HCT116 (cell line): ENCODE data around the gene ERC1. TPM values are rescaled to one million over a fixed set of nuclear protein-coding genes. Genes with fewer than 3 reads are reported as not detected.
A peak's percentile ranks its signal among the peaks of the same experiment; 100 is the strongest.

Experiments
- ATAC-seq: fragments of 200-7000 bp; cut with Tn5 transposase; 2 replicates; pipeline ENCODE4 v1.9.1; 2020; ENCODE audit warnings: mild to moderate bottlenecking, moderate library complexity
- BruUV-seq: library from RNA; stranded (reverse); fragments of 400-500 nt; replicated peaks from 2 replicates; lab custom pipeline; 2021; lab: Mats Ljungman, UMichigan
- CTCF ChIA-PET: fragments of 300-600 bp; sonication (Branson Sonifier 250); formaldehyde crosslinking; loops from one replicate; lab custom pipeline; 2021; ENCODE audit warnings: antibody characterized with exemption; lab: Charles Lee
- POLR2A ChIA-PET: fragments of 300-600, 350-600 bp; sonication (Branson Sonifier 250); formaldehyde crosslinking; loops from one replicate; lab custom pipeline; 2021; ENCODE audit warnings: antibody characterized with exemption; lab: Charles Lee
- RAD21 ChIA-PET, 2 experiments: fragments of 300-600 bp; sonication (Branson Sonifier 250); formaldehyde crosslinking; loops; one replicate each; lab custom pipeline; 2023; ENCODE audit warnings: low total read pairs in 2 of 2; ENCODE audit not compliant: uncharacterized antibody in 2 of 2, unreplicated experiment in 2 of 2, low non-redundant PET in 1 of 2; lab: Charles Lee
- DNase-seq: peaks from one replicate; pipeline ENCODE4 v3.0.0-alpha.2; 2010; ENCODE audit warnings: low read depth, low spot score
- H2AFZ ChIP-seq: fragments of 200-600 bp; shearing (Covaris generic), sonication (generic); 2 replicates; pipeline ENCODE4 v1.6.1; 2017; ENCODE audit warnings: low read depth, mixed run types, mixed read lengths, antibody characterized with exemption, low read length; ENCODE audit not compliant: poor library complexity, severe bottlenecking
- H3K27ac ChIP-seq: 2 replicates; pipeline ENCODE4 v1.5.1; 2012; ENCODE audit warnings: low read depth, low read length
- H3K27me3 ChIP-seq: fragments of 200-600 bp; sonication (generic); 2 replicates; pipeline ENCODE4 v1.6.1; 2016; ENCODE audit warnings: mixed run types, low read length, mixed read lengths; ENCODE audit not compliant: insufficient read depth
- H3K36me3 ChIP-seq, 2 experiments: fragments of 200-500 bp in 1 of 2; fragments of 200-600 bp in 1 of 2; sonication (Bioruptor generic) in 1 of 2; sonication (generic) in 1 of 2; 2 replicates each; pipeline versions ENCODE4 v1.5.1 to v1.6.1; 2014 to 2016; ENCODE audit warnings: low read length in 2 of 2, inconsistent platforms in 1 of 2, mixed read lengths in 1 of 2, mixed run types in 1 of 2; ENCODE audit not compliant: insufficient read depth in 2 of 2, control insufficient read depth in 1 of 2
- H3K4me1 ChIP-seq, 2 experiments: fragments of 200-600 bp in 1 of 2; sonication (generic) in 1 of 2; 2 replicates each; pipeline versions ENCODE4 v1.5.1 to v1.6.1; 2012 to 2017; ENCODE audit warnings: low read length in 2 of 2, inconsistent platforms in 1 of 2, mild to moderate bottlenecking in 1 of 2, mixed read lengths in 1 of 2, mixed run types in 1 of 2, moderate library complexity in 1 of 2; ENCODE audit not compliant: insufficient read depth in 2 of 2, control insufficient read depth in 1 of 2
- H3K4me2 ChIP-seq: fragments of 200-600 bp; sonication (generic); 2 replicates; pipeline ENCODE4 v1.6.1; 2017; ENCODE audit warnings: mixed run types, low read length, mixed read lengths
- H3K4me3 ChIP-seq, 2 experiments: fragments of 200-600 bp in 1 of 2; sonication (generic) in 1 of 2; replicated peaks in 1 of 2; 2 replicates each; pipeline ENCODE4 v1.5.1; 2011 to 2016; ENCODE audit warnings: low read length in 2 of 2, control low read depth in 1 of 2, low read depth in 1 of 2, mild to moderate bottlenecking in 1 of 2, mixed read lengths in 1 of 2, mixed run types in 1 of 2
- H3K79me2 ChIP-seq: fragments of 200-600 bp; sonication (generic); 2 replicates; pipeline ENCODE4 v1.6.1; 2017; ENCODE audit warnings: mild to moderate bottlenecking, mixed run types, low read length, moderate library complexity, mixed read lengths; ENCODE audit not compliant: insufficient read depth
- H3K9ac ChIP-seq: fragments of 200-600 bp; sonication (generic); 2 replicates; pipeline ENCODE4 v1.6.1; 2016; ENCODE audit warnings: low read length, mixed read lengths
- H3K9me2 ChIP-seq: fragments of 200-600 bp; sonication (generic), shearing (Covaris generic); 2 replicates; pipeline ENCODE4 v1.6.1; 2017; ENCODE audit warnings: mixed run types, mild to moderate bottlenecking, moderate library complexity; ENCODE audit not compliant: insufficient read depth
- H3K9me3 ChIP-seq, 2 experiments: fragments of 200-500 bp in 1 of 2; fragments of 200-600 bp in 1 of 2; sonication (Bioruptor generic) in 1 of 2; sonication (generic) in 1 of 2; 2 replicates each; pipeline ENCODE4 v1.6.1; 2014 to 2017; ENCODE audit warnings: low read length in 2 of 2, mixed read lengths in 2 of 2, inconsistent platforms in 1 of 2, low read depth in 1 of 2, mild to moderate bottlenecking in 1 of 2, mixed run types in 1 of 2, moderate library complexity in 1 of 2; ENCODE audit not compliant: control insufficient read depth in 1 of 2, insufficient read depth in 1 of 2
- H4K20me1 ChIP-seq: fragments of 200-600 bp; sonication (generic), shearing (Covaris generic); 2 replicates; pipeline ENCODE4 v1.6.1; 2017; ENCODE audit warnings: mixed run types, mild to moderate bottlenecking, moderate library complexity; ENCODE audit not compliant: insufficient read depth
- POLR2AphosphoS5 ChIP-seq: IDR thresholded peaks from 2 replicates; pipeline ENCODE4 v1.6.1; 2011; ENCODE audit warnings: mild to moderate bottlenecking, low read depth, low read length, moderate library complexity
- SIN3A ChIP-seq: IDR thresholded peaks from 2 replicates; pipeline ENCODE4 v1.6.1; 2012; ENCODE audit warnings: low read depth
- SP1 ChIP-seq: IDR thresholded peaks from 2 replicates; pipeline ENCODE4 v1.6.1; 2012; ENCODE audit warnings: low read depth
- intact Hi-C: fragments of 100-400 bp; cut with micrococcal nuclease; formaldehyde crosslinking; loops from 2 replicates; pipeline ENCODE4 v1.10.0; 2022
- total RNA-seq: library from RNA; stranded (reverse); gene quantifications from one replicate; pipeline ENCODE4 v1.2.1, GENCODE V29; 2021; ENCODE audit not compliant: unreplicated experiment
- TF ChIP-seq, protein P1 (sequence below): IDR thresholded peaks from 2 replicates; pipeline ENCODE4 v1.6.1; 2012; ENCODE audit warnings: low read depth

ERC1 gene
- total RNA-seq, 1 experiment from 2014 or later: 41.9 TPM

DNA sequence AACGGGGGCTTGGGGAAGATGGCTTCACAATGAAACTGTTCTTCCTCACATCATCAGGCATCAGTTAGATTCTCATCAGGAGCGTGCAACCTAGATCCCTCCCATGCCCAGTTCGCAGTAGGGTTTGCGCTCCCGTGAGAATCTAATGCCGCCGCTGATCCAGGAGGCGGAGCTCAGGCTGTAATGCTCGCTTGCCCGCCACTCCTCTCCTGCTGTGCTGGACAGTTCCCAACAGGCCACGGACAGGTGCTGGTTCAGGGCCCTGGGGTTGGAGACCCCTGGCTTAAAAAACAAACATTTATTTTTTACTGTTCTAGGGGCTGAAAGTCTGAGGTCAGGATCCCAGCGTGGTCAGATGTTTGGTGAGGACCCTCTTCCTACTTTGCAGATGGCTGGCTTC lies 422.9 kb downstream of the ERC1 start:
- Histone ChIP-seq H3K27me3 (no peaks in the 10 kb centered on the region), H2AFZ (no peak overlapping the region), H3K4me3 (no peak overlapping the region), H3K27ac (no peak overlapping the region), H3K79me2 (no peaks in the 10 kb centered on the region), H3K4me1 (no peaks in the 10 kb centered on the region), H3K9me2 (no peaks in the 10 kb centered on the region), H4K20me1 (no peaks in the 10 kb centered on the region), H3K9me3 (no peaks in the 10 kb centered on the region), H3K9ac (no peak overlapping the region), H3K36me3 (no peaks in the 10 kb centered on the region), H3K4me2 (no peak overlapping the region)
- ATAC-seq (no peak), DNase-seq (no peak)
- ChIA-PET RAD21 (no interaction called here), POLR2A (no interaction called here), CTCF (no interaction called here)
- no TSS peak for BruUV-seq
- intact Hi-C loops: no loop called here
- TF ChIP-seq, protein P1, sequence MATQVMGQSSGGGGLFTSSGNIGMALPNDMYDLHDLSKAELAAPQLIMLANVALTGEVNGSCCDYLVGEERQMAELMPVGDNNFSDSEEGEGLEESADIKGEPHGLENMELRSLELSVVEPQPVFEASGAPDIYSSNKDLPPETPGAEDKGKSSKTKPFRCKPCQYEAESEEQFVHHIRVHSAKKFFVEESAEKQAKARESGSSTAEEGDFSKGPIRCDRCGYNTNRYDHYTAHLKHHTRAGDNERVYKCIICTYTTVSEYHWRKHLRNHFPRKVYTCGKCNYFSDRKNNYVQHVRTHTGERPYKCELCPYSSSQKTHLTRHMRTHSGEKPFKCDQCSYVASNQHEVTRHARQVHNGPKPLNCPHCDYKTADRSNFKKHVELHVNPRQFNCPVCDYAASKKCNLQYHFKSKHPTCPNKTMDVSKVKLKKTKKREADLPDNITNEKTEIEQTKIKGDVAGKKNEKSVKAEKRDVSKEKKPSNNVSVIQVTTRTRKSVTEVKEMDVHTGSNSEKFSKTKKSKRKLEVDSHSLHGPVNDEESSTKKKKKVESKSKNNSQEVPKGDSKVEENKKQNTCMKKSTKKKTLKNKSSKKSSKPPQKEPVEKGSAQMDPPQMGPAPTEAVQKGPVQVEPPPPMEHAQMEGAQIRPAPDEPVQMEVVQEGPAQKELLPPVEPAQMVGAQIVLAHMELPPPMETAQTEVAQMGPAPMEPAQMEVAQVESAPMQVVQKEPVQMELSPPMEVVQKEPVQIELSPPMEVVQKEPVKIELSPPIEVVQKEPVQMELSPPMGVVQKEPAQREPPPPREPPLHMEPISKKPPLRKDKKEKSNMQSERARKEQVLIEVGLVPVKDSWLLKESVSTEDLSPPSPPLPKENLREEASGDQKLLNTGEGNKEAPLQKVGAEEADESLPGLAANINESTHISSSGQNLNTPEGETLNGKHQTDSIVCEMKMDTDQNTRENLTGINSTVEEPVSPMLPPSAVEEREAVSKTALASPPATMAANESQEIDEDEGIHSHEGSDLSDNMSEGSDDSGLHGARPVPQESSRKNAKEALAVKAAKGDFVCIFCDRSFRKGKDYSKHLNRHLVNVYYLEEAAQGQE: peak; percentile 33
- no peak for TF ChIP-seq POLR2AphosphoS5

DNA sequence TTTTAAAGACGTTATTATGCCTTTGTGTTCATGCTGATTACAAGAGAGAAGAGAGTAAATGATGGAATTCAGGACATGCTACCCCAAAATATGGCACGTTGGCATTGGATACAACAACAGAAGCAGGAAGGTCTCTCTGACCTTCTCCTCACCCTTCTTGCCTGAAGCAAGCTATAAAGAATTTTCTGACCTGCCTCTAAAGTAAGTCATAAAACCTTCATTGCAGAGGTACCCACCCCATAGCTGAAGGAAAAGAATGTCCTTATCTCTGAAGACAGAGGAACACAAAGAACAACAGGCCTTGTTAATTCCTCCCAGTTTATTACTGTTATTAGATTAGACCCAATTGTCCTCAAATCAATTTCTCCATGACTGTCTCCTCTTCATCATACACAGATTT lies 427.1 kb downstream of the ERC1 start:
- ChIA-PET RAD21 (no interaction called here), POLR2A (no interaction called here), CTCF (no interaction called here)
- peaks cover 7 to 8% of the 10 kb centered on the region in 2 experiments; a peak in 2 of 4 replicates for H3K9me3 ChIP-seq
- TF ChIP-seq SP1 (no peak), SIN3A (no peak)
- TF ChIP-seq, protein P1: no peak
- no peak overlapping the region for H3K4me2 ChIP-seq
- BruUV-seq: no TSS peak
- ATAC-seq (no peak), DNase-seq (no peak)
- no peaks in the 10 kb centered on the region for H4K20me1 ChIP-seq
- no peak overlapping the region for H2AFZ ChIP-seq
- H3K27ac ChIP-seq: no peak overlapping the region
- intact Hi-C loops: no loop called here
- no peak overlapping the region for H3K4me3 ChIP-seq
- no peaks in the 10 kb centered on the region for H3K36me3 ChIP-seq
- H3K79me2 ChIP-seq: no peaks in the 10 kb centered on the region
- no peaks in the 10 kb centered on the region for H3K9me2 ChIP-seq
- no peaks in the 10 kb centered on the region for H3K4me1 ChIP-seq
- no peaks in the 10 kb centered on the region for H3K27me3 ChIP-seq
- no peak overlapping the region for H3K9ac ChIP-seq
